ENCODE data around the gene TEX19.
A peak's percentile ranks its signal among the peaks of the same experiment; 100 is the strongest.
"Not testable (repeated sequence)": the region's sequence is repeated elsewhere in the genome, so short reads cannot be mapped to it uniquely, and the experiment has no call there.

Gene TEX19

GRCh38 chr17:82378741-82379021 lies 19.6 kb downstream of the TEX19 start:
- no peak for DNase-seq

GRCh38 chr17:82380860-82381702 lies 22.0 kb downstream of the TEX19 start:
- no peak for DNase-seq

GRCh38 chr17:82381703-82382009 lies 22.6 kb downstream of the TEX19 start:
- DNase-seq: not testable (repeated sequence)

- DNase-seq: not testable (repeated sequence)
Measured at GRCh38 chr17:82382220-82382932, 23.3 kb downstream of the TEX19 start.

- no peak for DNase-seq
Measured at GRCh38 chr17:82382933-82383255, 23.8 kb downstream of the TEX19 start.

GRCh38 chr17:82383411-82383810 lies 24.4 kb downstream of the TEX19 start:
- no peak for DNase-seq

GRCh38 chr17:82384051-82384729 lies 25.1 kb downstream of the TEX19 start:
- peak; percentile 28 for DNase-seq

- DNase-seq: peak; percentile 71
Measured at GRCh38 chr17:82384730-82385481, 25.9 kb downstream of the TEX19 start.

GRCh38 chr17:82385559-82386254 lies 26.7 kb downstream of the TEX19 start:
- DNase-seq: no peak

GRCh38 chr17:82386255-82386831 lies 27.3 kb downstream of the TEX19 start:
- no peak for DNase-seq

- no peak for DNase-seq
Measured at GRCh38 chr17:82386881-82387704, 28.0 kb downstream of the TEX19 start.

- DNase-seq: no peak
Measured at GRCh38 chr17:82387705-82388106, 28.7 kb downstream of the TEX19 start.

- no peak for DNase-seq
Measured at GRCh38 chr17:82388223-82388921, 29.3 kb downstream of the TEX19 start.

- no peak for DNase-seq
Measured at GRCh38 chr17:82388922-82389283, 29.9 kb downstream of the TEX19 start.

GRCh38 chr17:82389379-82389778 lies 30.3 kb downstream of the TEX19 start:
- DNase-seq: no peak

GRCh38 chr17:82390015-82390859 lies 31.2 kb downstream of the TEX19 start:
- DNase-seq: no peak

- DNase-seq: no peak
Measured at GRCh38 chr17:82390860-82391435, 31.9 kb downstream of the TEX19 start.

GRCh38 chr17:82391496-82392066 lies 32.5 kb downstream of the TEX19 start:
- no peak for DNase-seq

GRCh38 chr17:82392209-82392920 lies 33.3 kb downstream of the TEX19 start:
- no peak for DNase-seq
